ENCODE measurements around the gene NHERF1.

NHERF1 gene

GRCh38 chr17:74769856-74770497, 21.5 kb downstream of the NHERF1 start:
- DNase-seq: no peak

- DNase-seq: peak; percentile 81
Observed at GRCh38 chr17:74770498-74771318, 22.3 kb downstream of the NHERF1 start.

GRCh38 chr17:74771319-74771914, 23.0 kb downstream of the NHERF1 start:
- DNase-seq: no peak

- no peak for DNase-seq
Observed at GRCh38 chr17:74772053-74772452, 23.6 kb downstream of the NHERF1 start.

- DNase-seq: no peak
Observed at GRCh38 chr17:74773414-74773813, 25.0 kb downstream of the NHERF1 start.

- DNase-seq: no peak
Observed at GRCh38 chr17:74773871-74774286, 25.5 kb downstream of the NHERF1 start.

- DNase-seq: no peak
Observed at GRCh38 chr17:74775409-74776043, 27.1 kb downstream of the NHERF1 start.

GRCh38 chr17:74776044-74776962, 27.9 kb downstream of the NHERF1 start, which contains the start of gene NAT9:
Gene NAT9, minus strand, starts transcription at chr17:74776345. Its CDS starts 647 bp downstream, at chr17:74775698.
- peak; percentile 100 for DNase-seq

- no peak for DNase-seq
Observed at GRCh38 chr17:74776990-74777389, 28.6 kb downstream of the NHERF1 start.

GRCh38 chr17:74777901-74778515, 29.6 kb downstream of the NHERF1 start:
- DNase-seq: no peak

- no peak for DNase-seq
Observed at GRCh38 chr17:74778960-74779359, 30.5 kb downstream of the NHERF1 start.

- no peak for DNase-seq
Observed at GRCh38 chr17:74779501-74779900, 31.1 kb downstream of the NHERF1 start.

- peak; percentile 62 for DNase-seq
Observed at GRCh38 chr17:74779948-74780400, 31.5 kb downstream of the NHERF1 start.

GRCh38 chr17:74780443-74781238, 32.2 kb downstream of the NHERF1 start:
- DNase-seq: no peak

- no peak for DNase-seq
Observed at GRCh38 chr17:74782571-74782970, 34.1 kb downstream of the NHERF1 start.

- DNase-seq: no peak
Observed at GRCh38 chr17:74784125-74784810, 35.8 kb downstream of the NHERF1 start.

GRCh38 chr17:74785096-74785980, 36.9 kb downstream of the NHERF1 start:
- DNase-seq: no peak

- no peak for DNase-seq
Observed at GRCh38 chr17:74785981-74786360, 37.5 kb downstream of the NHERF1 start.

- no peak for DNase-seq
Observed at GRCh38 chr17:74786431-74787055, 38.1 kb downstream of the NHERF1 start.
